Upper lobe of right lung (tissue), 1 donor: ENCODE measurements around the gene SAMM50. TPM values are rescaled to one million over a fixed set of nuclear protein-coding genes. Genes with fewer than 3 reads are reported as not detected.

Experiments
- ATAC-seq: fragments of 200-7000 bp; cut with Tn5 transposase; one replicate; pipeline ENCODE4 v1.9.1; 2020; ENCODE audit warnings: mild to moderate bottlenecking, moderate library complexity
- DNase-seq: peaks from one replicate; pipeline ENCODE4 v3.0.0-alpha.2; 2020
- H3K27ac ChIP-seq: fragments of 200-600 bp; one replicate; pipeline ENCODE4 v1.8.0; 2022
- H3K27me3 ChIP-seq: fragments of 200-600 bp; one replicate; pipeline ENCODE4 v1.8.0; 2022; ENCODE audit warnings: mild to moderate bottlenecking
- H3K36me3 ChIP-seq: fragments of 200-600 bp; one replicate; pipeline ENCODE4 v1.8.0; 2022
- H3K4me1 ChIP-seq: fragments of 200-600 bp; one replicate; pipeline ENCODE4 v1.8.0; 2022
- H3K4me3 ChIP-seq: fragments of 200-600 bp; one replicate; pipeline ENCODE4 v1.8.0; 2022; ENCODE audit warnings: mild to moderate bottlenecking
- H3K9me3 ChIP-seq: fragments of 200-600 bp; one replicate; pipeline ENCODE4 v1.8.0; 2022
- CTCF ChIP-seq: fragments of 200-600 bp; IDR thresholded peaks from one replicate; pipeline ENCODE4 v1.8.0; 2022; ENCODE audit warnings: antibody characterized with exemption
- intact Hi-C: fragments of 100-400 bp; cut with DNase I; formaldehyde crosslinking; loops from one replicate; pipeline ENCODE4 v1.11.0; 2022
- long read RNA-seq: library from polyadenylated mRNA; unstranded; transcript quantifications from one replicate; pipeline ENCODE4 v2.0.0, GENCODE V29; 2021
- total RNA-seq: library from RNA; stranded (reverse); fragmentation: NEBNext Ultra II Directional; extraction: Animal tissue kit (Norgen Biotek cat#: 25700); gene quantifications from one replicate; pipeline ENCODE4 v1.2.1, GENCODE V29; 2021
- donor health status: DM: no; HTN: yes; CAD: no; lungs with severe emphysema.

SAMM50 gene
- total RNA-seq = 25.7 TPM
- long read RNA-seq, transcript SAMM50-201 (15 exons, 1,717 nt) = major isoform, 40 of 47 reads
- long read RNA-seq, partial matches to known transcripts = 5 of 47 reads
- long read RNA-seq, other reads (novel, unspliced or antisense) = 2 of 47 reads

GRCh38 chr22:43955040-43955882 is at the start of gene SAMM50:
Gene SAMM50 (plus strand): TSS chr22:43955442. CDS start chr22:43955578, 136 bp downstream.
- Histone ChIP-seq H3K4me1 (peaks cover 23% of the 10 kb centered on the region), H3K9me3 (no peaks in the 10 kb centered on the region), H3K36me3 (peaks cover 3% of the 10 kb centered on the region), H3K4me3 (peak within 1 kb of the TSS; percentile 98), H3K27me3 (no peaks in the 10 kb centered on the region), H3K27ac (peak within 1 kb of the TSS; percentile 89)
- peak; percentile 20 for TF ChIP-seq CTCF
- DNase-seq (peak; percentile 96), ATAC-seq (peak; percentile 99)
- intact Hi-C loops = no loop called here

DNA sequence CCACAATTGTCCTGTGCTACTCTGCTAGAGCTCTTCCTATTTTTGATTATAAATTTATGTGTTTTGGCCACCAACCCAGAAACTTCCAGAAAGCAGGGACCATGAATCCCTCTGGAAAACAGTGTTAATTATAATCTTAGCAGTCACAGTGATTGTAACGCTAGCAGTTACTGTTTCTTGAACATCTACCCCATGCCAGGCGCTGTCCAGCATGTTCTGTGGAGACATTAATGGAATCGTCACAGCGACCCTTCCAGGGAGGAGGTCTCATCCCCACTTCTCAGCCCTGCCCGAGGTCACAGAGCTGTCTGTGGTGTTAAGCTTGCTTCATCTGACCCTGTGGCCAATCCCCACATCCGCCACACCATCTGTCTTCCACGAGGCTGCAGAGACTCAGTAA is 49.6 kb upstream of the SAMM50 start:
- Histone ChIP-seq H3K9me3 (no peaks in the 10 kb centered on the region), H3K27ac (no peak overlapping the region), H3K36me3 (no peaks in the 10 kb centered on the region), H3K27me3 (peaks cover 3% of the 10 kb centered on the region), H3K4me3 (no peak overlapping the region), H3K4me1 (no peaks in the 10 kb centered on the region)
- no peak for TF ChIP-seq CTCF
- ATAC-seq (no peak), DNase-seq (no peak)
- intact Hi-C loops = no loop called here

GRCh38 chr22:43909708-43910107 is 45.5 kb upstream of the SAMM50 start:
- Histone ChIP-seq H3K4me1 (no peaks in the 10 kb centered on the region), H3K4me3 (no peak overlapping the region), H3K36me3 (no peaks in the 10 kb centered on the region), H3K9me3 (no peaks in the 10 kb centered on the region), H3K27me3 (peaks cover 6% of the 10 kb centered on the region), H3K27ac (no peak overlapping the region)
- TF ChIP-seq CTCF = no peak
- intact Hi-C loops = no loop called here
- DNase-seq (no peak), ATAC-seq (no peak)

- no peak for DNase-seq
- TF ChIP-seq CTCF = no peak
- no peaks in the 10 kb centered on the region for H3K9me3 ChIP-seq
- no peak overlapping the region for H3K4me3 ChIP-seq
- peaks cover 6% of the 10 kb centered on the region for H3K27me3 ChIP-seq
- intact Hi-C loops = no loop called here
- no peak for ATAC-seq
- H3K4me1 ChIP-seq = no peaks in the 10 kb centered on the region
- H3K27ac ChIP-seq = no peak overlapping the region
- no peaks in the 10 kb centered on the region for H3K36me3 ChIP-seq
These were observed 45.0 kb upstream of the SAMM50 start for GRCh38 chr22:43910178-43910695.

DNA sequence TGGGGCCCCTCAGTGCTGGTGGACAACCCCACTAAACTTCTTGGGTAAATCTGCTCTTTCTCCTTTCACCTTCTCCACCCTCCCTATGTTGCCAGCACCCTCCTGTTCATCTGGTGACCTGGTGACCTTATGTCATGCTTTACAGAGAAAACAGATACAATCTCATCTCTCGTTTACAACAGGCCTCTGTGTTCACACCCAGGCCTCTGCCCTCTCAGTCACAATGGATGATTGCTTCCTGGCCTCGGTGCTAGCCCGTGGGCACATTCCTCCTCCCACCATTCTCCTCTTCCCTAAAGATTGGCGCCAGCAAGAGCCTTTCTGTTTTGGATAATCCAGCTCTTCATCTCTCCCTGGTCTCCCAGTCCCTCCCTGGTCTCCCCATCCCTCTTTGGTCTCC is 43.9 kb upstream of the SAMM50 start:
- H3K27ac ChIP-seq = no peak overlapping the region
- H3K27me3 ChIP-seq = peaks cover 6% of the 10 kb centered on the region
- no peaks in the 10 kb centered on the region for H3K9me3 ChIP-seq
- no peak overlapping the region for H3K4me3 ChIP-seq
- no peaks in the 10 kb centered on the region for H3K36me3 ChIP-seq
- ATAC-seq (no peak), DNase-seq (no peak)
- intact Hi-C loops = no loop called here
- TF ChIP-seq CTCF = no peak
- no peaks in the 10 kb centered on the region for H3K4me1 ChIP-seq
